ENCODE results near the gene PICK1. TPM values are rescaled to one million over a fixed set of nuclear protein-coding genes. Genes with fewer than 3 reads are reported as not detected.

Gene PICK1
- total and polyA plus RNA-seq, 2 of the 13 experiments (the other 11 are each of a cell fraction or from before 2014, with no cell fraction given) = 19.3 to 25.3 TPM

- H3K4me3 ChIP-seq (replicated peaks in 1 of 3; ENCODE audit: insufficient read depth in 1 of 3, low read depth in 2 of 3, low read length in 3 of 3) = no peak overlapping the region
- H2AFZ ChIP-seq (ENCODE audit: low read length) = no peak overlapping the region
Measured at GRCh38 chr22:38080474-38080849, 23.3 kb downstream of the PICK1 start.

More at GRCh38 chr22:38080474-38080849, 23.3 kb downstream of the PICK1 start:
- Histone ChIP-seq H4K20me1 (ENCODE audit: insufficient read depth, low read length) (no peaks in the 10 kb centered on the region), H3K9me3 (ENCODE audit: low read length) (no peaks in the 10 kb centered on the region), H3K9ac (ENCODE audit: insufficient read depth, low read depth, low read length) (no peak overlapping the region), H3K79me2 (ENCODE audit: insufficient read depth, low read length) (no peaks in the 10 kb centered on the region), H3K36me3 (replicated peaks in 1 of 2; ENCODE audit: control insufficient read depth in 1 of 2, insufficient read depth in 2 of 2, low read length in 2 of 2) (peaks cover 2% of the 10 kb centered on the region in 2 experiments; a peak in 3 of 5 replicates), H3K27ac (ENCODE audit: extremely low read length, insufficient read depth, low read length) (no peak overlapping the region), H3K27me3 (ENCODE audit: control insufficient read depth in 1 of 2, insufficient read depth in 2 of 2, low read length in 2 of 2) (no peaks in the 10 kb centered on the region), H3K4me1 (ENCODE audit: insufficient read depth, low read length) (no peaks in the 10 kb centered on the region), H3K4me2 (ENCODE audit: low read depth, low read length) (no peak overlapping the region)
- BruUV-seq (replicated peaks) = no TSS peak
- ChIA-PET CTCF (ENCODE audit: low intra/inter-chr PET ratio, low total read pairs) (no interaction called here), POLR2A (no interaction called here)
- intact Hi-C loops (cut with micrococcal nuclease; ENCODE audit: unreplicated experiment) (no loop called here), in situ Hi-C loops (cut with HindIII; ENCODE audit: extremely low pct_ligation_motif_present, low pct_unique_long_range_greater_than_20kb) (no loop called here)
- WGBS (ENCODE audit: low lambda C conversion rate) = 95% methylated on average over 6 of the region's 11 CpGs
- TF ChIP-seq, protein P1, sequence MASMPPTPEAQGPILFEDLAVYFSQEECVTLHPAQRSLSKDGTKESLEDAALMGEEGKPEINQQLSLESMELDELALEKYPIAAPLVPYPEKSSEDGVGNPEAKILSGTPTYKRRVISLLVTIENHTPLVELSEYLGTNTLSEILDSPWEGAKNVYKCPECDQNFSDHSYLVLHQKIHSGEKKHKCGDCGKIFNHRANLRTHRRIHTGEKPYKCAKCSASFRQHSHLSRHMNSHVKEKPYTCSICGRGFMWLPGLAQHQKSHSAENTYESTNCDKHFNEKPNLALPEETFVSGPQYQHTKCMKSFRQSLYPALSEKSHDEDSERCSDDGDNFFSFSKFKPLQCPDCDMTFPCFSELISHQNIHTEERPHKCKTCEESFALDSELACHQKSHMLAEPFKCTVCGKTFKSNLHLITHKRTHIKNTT (CRISPR knock-in tag; IDR thresholded peaks at IDR 0.05) = no peak
- no peak for TF ChIP-seq RBFOX2 (IDR thresholded peaks at IDR 0.05; ENCODE audit: low read depth, low read length)
- no peak for TF ChIP-seq SMAD3 (CRISPR knock-in tag; IDR thresholded peaks at IDR 0.05)
- TF ChIP-seq, protein P2, sequence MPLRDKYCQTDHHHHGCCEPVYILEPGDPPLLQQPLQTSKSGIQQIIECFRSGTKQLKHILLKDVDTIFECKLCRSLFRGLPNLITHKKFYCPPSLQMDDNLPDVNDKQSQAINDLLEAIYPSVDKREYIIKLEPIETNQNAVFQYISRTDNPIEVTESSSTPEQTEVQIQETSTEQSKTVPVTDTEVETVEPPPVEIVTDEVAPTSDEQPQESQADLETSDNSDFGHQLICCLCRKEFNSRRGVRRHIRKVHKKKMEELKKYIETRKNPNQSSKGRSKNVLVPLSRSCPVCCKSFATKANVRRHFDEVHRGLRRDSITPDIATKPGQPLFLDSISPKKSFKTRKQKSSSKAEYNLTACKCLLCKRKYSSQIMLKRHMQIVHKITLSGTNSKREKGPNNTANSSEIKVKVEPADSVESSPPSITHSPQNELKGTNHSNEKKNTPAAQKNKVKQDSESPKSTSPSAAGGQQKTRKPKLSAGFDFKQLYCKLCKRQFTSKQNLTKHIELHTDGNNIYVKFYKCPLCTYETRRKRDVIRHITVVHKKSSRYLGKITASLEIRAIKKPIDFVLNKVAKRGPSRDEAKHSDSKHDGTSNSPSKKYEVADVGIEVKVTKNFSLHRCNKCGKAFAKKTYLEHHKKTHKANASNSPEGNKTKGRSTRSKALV (CRISPR knock-in tag; IDR thresholded peaks at IDR 0.05) = no peak
- no peak for TF ChIP-seq MZF1 (CRISPR knock-in tag; IDR thresholded peaks at IDR 0.05; ENCODE audit: borderline replicate concordance)
- no peak for TF ChIP-seq IRF2 (CRISPR knock-in tag; IDR thresholded peaks at IDR 0.05)
- TF ChIP-seq, protein P3, sequence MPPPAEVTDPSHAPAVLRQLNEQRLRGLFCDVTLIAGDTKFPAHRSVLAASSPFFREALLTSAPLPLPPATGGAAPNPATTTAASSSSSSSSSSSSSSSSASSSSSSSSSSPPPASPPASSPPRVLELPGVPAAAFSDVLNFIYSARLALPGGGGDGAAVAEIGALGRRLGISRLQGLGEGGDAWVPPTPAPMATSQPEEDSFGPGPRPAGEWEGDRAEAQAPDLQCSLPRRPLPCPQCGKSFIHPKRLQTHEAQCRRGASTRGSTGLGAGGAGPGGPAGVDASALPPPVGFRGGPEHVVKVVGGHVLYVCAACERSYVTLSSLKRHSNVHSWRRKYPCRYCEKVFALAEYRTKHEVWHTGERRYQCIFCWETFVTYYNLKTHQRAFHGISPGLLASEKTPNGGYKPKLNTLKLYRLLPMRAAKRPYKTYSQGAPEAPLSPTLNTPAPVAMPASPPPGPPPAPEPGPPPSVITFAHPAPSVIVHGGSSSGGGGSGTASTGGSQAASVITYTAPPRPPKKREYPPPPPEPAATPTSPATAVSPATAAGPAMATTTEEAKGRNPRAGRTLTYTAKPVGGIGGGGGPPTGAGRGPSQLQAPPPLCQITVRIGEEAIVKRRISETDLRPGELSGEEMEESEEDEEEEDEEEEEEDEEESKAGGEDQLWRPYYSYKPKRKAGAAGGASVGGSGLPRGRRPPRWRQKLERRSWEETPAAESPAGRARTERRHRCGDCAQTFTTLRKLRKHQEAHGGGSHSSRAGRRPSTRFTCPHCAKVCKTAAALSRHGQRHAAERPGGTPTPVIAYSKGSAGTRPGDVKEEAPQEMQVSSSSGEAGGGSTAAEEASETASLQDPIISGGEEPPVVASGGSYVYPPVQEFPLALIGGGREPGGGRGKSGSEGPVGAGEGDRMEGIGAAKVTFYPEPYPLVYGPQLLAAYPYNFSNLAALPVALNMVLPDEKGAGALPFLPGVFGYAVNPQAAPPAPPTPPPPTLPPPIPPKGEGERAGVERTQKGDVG (CRISPR knock-in tag; IDR thresholded peaks at IDR 0.05; ENCODE audit: borderline replicate concordance) = no peak
- TF ChIP-seq THAP7 (CRISPR knock-in tag; IDR thresholded peaks at IDR 0.05) = no peak
- TF ChIP-seq JUNB (CRISPR knock-in tag; IDR thresholded peaks at IDR 0.05; ENCODE audit: borderline replicate concordance) = no peak
- no peak for TF ChIP-seq ASH2L (IDR thresholded peaks at IDR 0.05; ENCODE audit: insufficient read length, low read depth, low read length)
- no peak for TF ChIP-seq U2AF2 (IDR thresholded peaks at IDR 0.05; ENCODE audit: low read depth, low read length)
- TF ChIP-seq HOXD1 (CRISPR knock-in tag; IDR thresholded peaks at IDR 0.05) = no peak
- no peak for TF ChIP-seq ZNF549 (CRISPR knock-in tag; IDR thresholded peaks at IDR 0.05)
- no peak for TF ChIP-seq ZNF670 (CRISPR knock-in tag; IDR thresholded peaks at IDR 0.05; ENCODE audit: borderline replicate concordance)
- TF ChIP-seq, protein P4, sequence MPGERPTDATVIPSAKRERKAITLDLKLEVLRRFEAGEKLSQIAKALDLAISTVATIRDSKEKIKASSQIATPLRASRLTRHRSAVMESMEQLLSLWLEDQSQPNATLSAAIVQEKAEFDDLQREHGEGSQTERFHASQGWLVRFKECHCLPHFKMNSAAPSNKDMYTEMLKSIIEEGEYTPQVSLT (CRISPR knock-in tag; IDR thresholded peaks at IDR 0.05; ENCODE audit: borderline replicate concordance, low read depth) = no peak
- no peak for TF ChIP-seq ZNF570 (CRISPR knock-in tag; IDR thresholded peaks at IDR 0.05; ENCODE audit: borderline replicate concordance)
- FAIRE-seq = no peak
- no peak for ATAC-seq
- DNase-seq (ENCODE audit: low spot score) = no peak

Data from HepG2 (cell line).